ENCODE data around the gene METTL15. TPM values are rescaled to one million over a fixed set of nuclear protein-coding genes. Genes with fewer than 3 reads are reported as not detected.

The METTL15 gene
- total and polyA plus RNA-seq, 2 of the 8 experiments (the other 6 are each of a cell fraction or from before 2014, with no cell fraction given) = 5.4 to 10.5 TPM

DNA sequence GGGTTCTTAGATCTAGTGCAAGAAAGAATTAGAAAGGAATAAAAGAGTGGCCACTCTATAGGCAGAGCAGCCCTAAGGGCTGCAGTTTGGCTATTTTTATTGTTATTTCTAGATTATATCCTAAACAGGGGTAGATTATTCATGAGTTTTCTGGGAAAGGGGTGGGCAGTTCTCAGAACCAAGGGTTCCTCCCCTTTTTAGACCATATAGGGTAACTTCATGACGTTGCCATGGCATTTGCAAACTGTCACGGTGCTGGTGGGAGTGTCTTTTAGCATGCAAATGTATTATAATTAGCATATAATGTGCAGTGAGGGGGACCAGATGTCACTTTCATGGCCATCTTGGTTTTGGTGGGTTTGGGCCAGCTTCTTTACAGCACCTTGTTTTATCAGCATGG is 44.6 kb downstream of the METTL15 start:
- CTCF ChIA-PET (ENCODE audit: partially characterized antibody) = no interaction called here
- DNase-seq (ENCODE audit: low read depth in 1 of 2, low spot score in 2 of 2) (no peak), FAIRE-seq (no peak)
- 97% methylated on average over 2 of the region's 2 CpGs; no CpG with 5 or more reads in 1 of the 2 experiments for WGBS, 2 experiments (ENCODE audit: extremely low coverage in 1 of 2, insufficient coverage in 1 of 2, insufficient read length in 1 of 2, insufficient replicate concordance in 2 of 2, low coverage in 1 of 2, low lambda C conversion rate in 2 of 2, missing lambda C conversion rate in 1 of 2)
- no peaks in the 10 kb centered on the region for H3K4me1 ChIP-seq (replicated peaks in 1 of 4; ENCODE audit: control insufficient read depth in 3 of 4, insufficient read depth in 4 of 4, low read length in 3 of 4)
- H2BK12ac ChIP-seq (ENCODE audit: low read depth, low read length) = no peak overlapping the region
- no peak overlapping the region for H3K27ac ChIP-seq (ENCODE audit: low read depth, low read length)
- H2BK5ac ChIP-seq (ENCODE audit: low read depth, low read length) = no peak overlapping the region
- H3K56ac ChIP-seq (replicated peaks; ENCODE audit: insufficient read length, low read depth, low read length) = no peak overlapping the region
- no peak overlapping the region for H4K5ac ChIP-seq (ENCODE audit: insufficient read length, low read depth, low read length)
- no peak overlapping the region for H3K4ac ChIP-seq (replicated peaks; ENCODE audit: insufficient read length, low read depth, low read length)
- H4K91ac ChIP-seq (replicated peaks; ENCODE audit: insufficient read length, low read length) = no peak overlapping the region
- no peak overlapping the region for H3K4me3 ChIP-seq (ENCODE audit: extremely low read depth in 1 of 4, insufficient read depth in 2 of 4, low read depth in 3 of 4, low read length in 4 of 4)
- no peak overlapping the region for H4K8ac ChIP-seq (ENCODE audit: extremely low read depth, insufficient read depth, low read length)
- POLR2A ChIA-PET (ENCODE audit: partially characterized antibody) = no interaction called here
- H3K14ac ChIP-seq (ENCODE audit: insufficient read length) = no peak overlapping the region
- H2AFZ ChIP-seq (ENCODE audit: low read length) = no peak overlapping the region
- H3K36me3 ChIP-seq (ENCODE audit: control insufficient read depth in 2 of 4, insufficient read depth in 4 of 4, low read length in 3 of 4) = no peaks in the 10 kb centered on the region; a peak in 2 of 8 replicates
- H3K9ac ChIP-seq (replicated peaks in 1 of 4; ENCODE audit: extremely low read depth in 1 of 4, low read depth in 3 of 4, low read length in 3 of 4) = no peak overlapping the region
- H2BK20ac ChIP-seq (ENCODE audit: low read length) = no peak overlapping the region
- H3K4me2 ChIP-seq (ENCODE audit: insufficient read depth in 1 of 2, low read depth in 2 of 2, low read length in 2 of 2) = no peak overlapping the region
- H3K79me2 ChIP-seq (ENCODE audit: control insufficient read depth in 1 of 2, insufficient read depth in 2 of 2, low read length in 2 of 2) = no peaks in the 10 kb centered on the region
- no peak overlapping the region for H2BK15ac ChIP-seq (ENCODE audit: low read length)
- H2AK5ac ChIP-seq (ENCODE audit: low read depth, low read length) = no peak overlapping the region
- H3K18ac ChIP-seq (ENCODE audit: extremely low read depth, low read length) = no peak overlapping the region
- no peaks in the 10 kb centered on the region for H3K79me1 ChIP-seq (ENCODE audit: low read depth, low read length)
- H3K27me3 ChIP-seq (replicated peaks in 1 of 4; ENCODE audit: control insufficient read depth in 3 of 4, extremely low read depth in 1 of 4, insufficient read depth in 3 of 4, low read length in 3 of 4) = no peaks in the 10 kb centered on the region
- no peak for TF ChIP-seq CTBP2 (IDR thresholded peaks at IDR 0.05; ENCODE audit: borderline replicate concordance, insufficient read depth, insufficient read length, low read length)
- no peak for TF ChIP-seq JUND (IDR thresholded peaks at IDR 0.05; ENCODE audit: low read length)
- no peak for TF ChIP-seq KDM5A (IDR thresholded peaks at IDR 0.05; ENCODE audit: low read length)
- no peak for TF ChIP-seq SP1 (IDR thresholded peaks at IDR 0.05; ENCODE audit: low read depth, low read length)
- no peak for TF ChIP-seq YY1 (IDR thresholded peaks at IDR 0.05; ENCODE audit: low read depth, low read length)
- TF ChIP-seq ATF2 (IDR thresholded peaks at IDR 0.05; ENCODE audit: low read length) = no peak
- no peaks in the 10 kb centered on the region for H3K23me2 ChIP-seq (ENCODE audit: low read depth, low read length)
- no peaks in the 10 kb centered on the region for H4K20me1 ChIP-seq (replicated peaks in 1 of 2; ENCODE audit: control insufficient read depth in 1 of 2, insufficient read depth in 2 of 2, low read length in 2 of 2)
- no peaks in the 10 kb centered on the region for H3K9me3 ChIP-seq (ENCODE audit: insufficient read depth in 2 of 2, low read depth in 1 of 2, low read length in 1 of 2)
- no peak overlapping the region for H3K23ac ChIP-seq (ENCODE audit: insufficient read length)
- no peak overlapping the region for H2BK120ac ChIP-seq (replicated peaks; ENCODE audit: low read depth, low read length)
